BE2C (cell line): Measurements from ENCODE around the gene MYLK.

Experiments used
- DNase-seq: peaks from one replicate; pipeline ENCODE4 v3.0.0-alpha.2; 2020
- H3K27me3 ChIP-seq: fragments of 250-450 bp; sonication (Bioruptor Pico); 2 replicates; pipeline ENCODE4 v1.5.1; 2020; ENCODE audit warnings: mild to moderate bottlenecking
- H3K36me3 ChIP-seq: fragments of 250-450 bp; sonication (Bioruptor Pico); 2 replicates; pipeline ENCODE4 v1.5.1; 2020; ENCODE audit warnings: mild to moderate bottlenecking
- H3K4me1 ChIP-seq: fragments of 250-450 bp; sonication (Bioruptor Pico); 2 replicates; pipeline ENCODE4 v1.5.1; 2020
- H3K4me3 ChIP-seq: 2 replicates; pipeline ENCODE4 v1.5.1; 2011; ENCODE audit warnings: low read depth, low read length
- H3K9me3 ChIP-seq: fragments of 250-450 bp; sonication (Bioruptor Pico); 2 replicates; pipeline ENCODE4 v1.5.1; 2020
- CTCF ChIP-seq: IDR thresholded peaks from 2 replicates; pipeline ENCODE4 v1.5.1; 2012; ENCODE audit warnings: mild to moderate bottlenecking, low read depth, low read length

MYLK gene

GRCh38 chr3:123657111-123657510 lies 227.0 kb downstream of the MYLK start:
- H3K4me3 ChIP-seq: no peak overlapping the region
- peaks cover 4% of the 10 kb centered on the region; the same call in 1 of the 2 replicates for H3K9me3 ChIP-seq
- H3K4me1 ChIP-seq: peaks cover 19% of the 10 kb centered on the region
- no peak for DNase-seq
- no peaks in the 10 kb centered on the region for H3K36me3 ChIP-seq
- no peaks in the 10 kb centered on the region for H3K27me3 ChIP-seq
- TF ChIP-seq CTCF: no peak

- H3K9me3 ChIP-seq: peaks cover 4% of the 10 kb centered on the region; the same call in 1 of the 2 replicates
- TF ChIP-seq CTCF: peak; percentile 43
- H3K27me3 ChIP-seq: no peaks in the 10 kb centered on the region
- no peak for DNase-seq
- no peaks in the 10 kb centered on the region for H3K36me3 ChIP-seq
- H3K4me1 ChIP-seq: peaks cover 19% of the 10 kb centered on the region
- H3K4me3 ChIP-seq: no peak overlapping the region
Measured at GRCh38 chr3:123656691-123657090, 227.4 kb downstream of the MYLK start.

- Histone ChIP-seq H3K27me3 (no peaks in the 10 kb centered on the region), H3K9me3 (peaks cover 4% of the 10 kb centered on the region; the same call in 1 of the 2 replicates), H3K36me3 (no peaks in the 10 kb centered on the region), H3K4me3 (no peak overlapping the region), H3K4me1 (peaks cover 16% of the 10 kb centered on the region)
- no peak for DNase-seq
- no peak for TF ChIP-seq CTCF
Measured at GRCh38 chr3:123656274-123656673, 227.9 kb downstream of the MYLK start.

GRCh38 chr3:123655400-123655799 lies 228.7 kb downstream of the MYLK start:
- Histone ChIP-seq H3K36me3 (no peaks in the 10 kb centered on the region), H3K4me1 (peaks cover 14% of the 10 kb centered on the region), H3K9me3 (peaks cover 4% of the 10 kb centered on the region; the same call in 1 of the 2 replicates), H3K4me3 (no peak overlapping the region), H3K27me3 (no peaks in the 10 kb centered on the region)
- no peak for TF ChIP-seq CTCF
- no peak for DNase-seq

GRCh38 chr3:123653221-123653682 lies 230.9 kb downstream of the MYLK start:
- DNase-seq: peak; percentile 61
- Histone ChIP-seq H3K36me3 (no peaks in the 10 kb centered on the region), H3K4me3 (no peak overlapping the region), H3K4me1 (peaks cover 14% of the 10 kb centered on the region), H3K27me3 (no peaks in the 10 kb centered on the region), H3K9me3 (peaks cover 4% of the 10 kb centered on the region; the same call in 1 of the 2 replicates)
- no peak for TF ChIP-seq CTCF

GRCh38 chr3:123652342-123652984 lies 231.7 kb downstream of the MYLK start:
- DNase-seq: peak; percentile 89
- Histone ChIP-seq H3K9me3 (peaks cover 4% of the 10 kb centered on the region; the same call in 1 of the 2 replicates), H3K4me3 (no peak overlapping the region), H3K4me1 (peaks cover 14% of the 10 kb centered on the region), H3K27me3 (no peaks in the 10 kb centered on the region), H3K36me3 (no peaks in the 10 kb centered on the region)
- TF ChIP-seq CTCF: peak; percentile 99
